ENCODE data around the gene TMEM256.

- TF ChIP-seq CTCF (IDR thresholded peaks at IDR 0.05) (no peak), POLR2A (IDR thresholded peaks at IDR 0.05; ENCODE audit: low read length) (no peak), KDM1A (IDR thresholded peaks at IDR 0.05; ENCODE audit: low read depth) (no peak), EHMT2 (IDR thresholded peaks at IDR 0.05; ENCODE audit: low read depth) (no peak), KDM5A (IDR thresholded peaks at IDR 0.05) (no peak), MAFK (IDR thresholded peaks at IDR 0.05; ENCODE audit: partially characterized antibody) (no peak), RCOR1 (IDR thresholded peaks at IDR 0.05; ENCODE audit: low read depth, low read length) (no peak), RAD21 (conservative IDR thresholded peaks at IDR 0.05 in 1 of 2, IDR thresholded peaks at IDR 0.05 in 1 of 2) (no peak)
Measured at GRCh38 chr17:7361906-7362305, 42.0 kb downstream of the TMEM256 start.
